ENCODE results near the gene HNRNPM.

Gene HNRNPM

DNA sequence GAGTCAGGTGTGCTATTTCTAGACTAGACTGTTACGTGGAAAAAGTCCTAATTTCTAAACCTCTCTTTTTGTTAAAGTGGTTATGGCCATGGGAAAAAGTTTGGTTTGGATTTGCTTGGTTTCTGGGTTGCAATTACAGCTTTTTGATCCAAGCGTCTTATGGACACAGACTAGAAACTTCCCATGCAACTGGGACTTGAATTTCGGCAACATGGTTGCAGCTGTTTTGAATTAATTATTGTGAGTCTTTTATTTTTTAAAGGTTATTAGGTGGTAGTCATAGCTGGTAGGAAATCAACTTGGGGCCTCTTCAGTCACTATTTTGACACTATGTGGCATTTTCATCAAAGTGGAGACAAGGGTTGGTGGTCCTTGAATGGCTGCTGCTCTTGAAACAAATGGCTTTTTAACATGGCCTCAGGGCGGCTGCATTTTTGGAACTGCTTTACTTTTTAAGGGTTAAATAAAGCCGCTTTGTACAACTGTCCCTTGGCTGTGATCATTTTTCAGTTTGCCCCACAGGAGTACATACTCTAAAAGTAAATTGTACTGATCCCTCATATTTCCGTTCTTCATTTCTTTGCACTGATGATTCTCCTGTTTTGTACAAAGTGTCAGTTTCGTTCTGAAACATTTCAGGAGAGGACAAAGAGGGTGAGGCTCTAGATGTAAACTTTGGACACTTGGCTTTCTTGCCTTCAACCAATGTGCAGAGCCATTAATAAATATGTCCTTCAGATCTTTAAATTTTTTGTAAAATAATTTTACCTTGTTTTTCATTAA, 15.9 kb downstream of the HNRNPM start:
- no peak for DNase-seq

DNA sequence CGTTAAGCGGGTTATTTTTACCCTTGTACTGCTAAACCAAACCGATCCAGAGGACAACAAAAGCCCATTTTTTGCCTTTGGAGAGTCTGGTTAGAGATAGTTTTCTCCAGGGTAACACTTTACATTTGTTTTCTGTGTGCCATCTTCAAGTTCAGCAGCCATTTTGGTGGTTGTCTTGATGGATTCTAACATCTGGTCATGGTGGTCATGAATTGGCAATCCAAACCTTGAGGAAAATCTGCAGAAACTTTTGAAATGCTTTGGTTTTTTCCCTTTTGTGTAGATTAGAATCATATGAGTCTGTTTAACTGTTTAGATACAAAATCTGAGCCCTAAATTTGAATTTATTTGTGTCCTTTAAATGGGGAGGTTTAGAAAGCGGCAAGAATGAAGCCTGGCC, 16.6 kb downstream of the HNRNPM start:
- no peak for DNase-seq

DNA sequence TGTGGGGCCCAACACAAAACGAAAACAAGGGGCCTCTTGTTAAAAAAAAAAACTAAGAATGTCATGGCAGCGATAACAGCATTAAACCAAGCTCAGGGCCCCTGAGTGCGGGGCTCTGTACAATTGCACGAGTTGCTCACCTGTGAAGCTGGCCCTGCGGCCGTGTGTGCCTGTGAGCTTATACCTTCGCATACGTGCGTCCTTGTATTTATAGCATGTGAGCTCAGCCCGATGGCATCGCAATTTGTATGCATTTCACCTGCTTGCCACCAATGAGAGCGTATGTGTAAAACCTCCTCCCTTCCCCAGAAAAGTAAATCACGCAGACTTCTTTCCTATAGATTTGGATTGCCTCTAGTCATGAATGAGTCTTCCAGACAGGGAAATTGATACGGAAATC, 17.1 kb downstream of the HNRNPM start:
- DNase-seq = no peak

DNA sequence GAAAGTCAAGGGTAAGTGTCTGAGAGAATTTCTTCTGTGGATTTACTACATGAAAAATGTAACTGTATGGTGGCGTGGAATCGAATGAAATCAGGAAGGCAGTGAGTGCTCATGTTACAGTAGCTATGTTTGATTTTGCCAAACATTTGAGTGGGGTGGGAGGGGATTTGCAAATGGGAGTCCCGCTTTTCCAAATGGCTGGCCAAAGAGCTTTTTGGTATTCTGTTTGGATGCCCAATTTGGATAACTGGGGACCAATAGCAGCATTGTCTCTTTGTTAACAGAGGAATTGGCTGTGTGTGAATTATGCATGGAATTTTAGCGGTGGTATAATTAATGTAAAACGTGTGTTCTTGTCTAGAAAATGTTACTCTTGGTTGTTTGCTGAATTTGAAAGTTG, 17.8 kb downstream of the HNRNPM start:
- no peak for DNase-seq

DNA sequence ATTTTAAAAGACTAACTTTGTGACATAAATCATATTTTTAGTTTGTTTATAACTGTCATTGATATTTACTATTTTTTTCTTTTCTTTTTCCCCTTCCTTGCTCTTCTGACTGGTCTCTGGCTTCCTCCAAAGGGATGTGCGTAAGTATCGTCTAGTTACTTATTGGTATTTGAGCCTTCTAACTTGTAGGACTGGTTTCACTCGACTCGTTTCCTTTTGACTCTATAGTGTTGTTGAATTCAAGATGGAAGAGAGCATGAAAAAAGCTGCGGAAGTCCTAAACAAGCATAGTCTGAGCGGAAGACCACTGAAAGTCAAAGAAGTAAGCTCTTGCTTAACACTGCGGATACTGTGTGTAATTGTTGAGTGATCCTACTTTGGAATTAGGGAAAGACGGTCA, 18.6 kb downstream of the HNRNPM start:
- no peak for DNase-seq

DNA sequence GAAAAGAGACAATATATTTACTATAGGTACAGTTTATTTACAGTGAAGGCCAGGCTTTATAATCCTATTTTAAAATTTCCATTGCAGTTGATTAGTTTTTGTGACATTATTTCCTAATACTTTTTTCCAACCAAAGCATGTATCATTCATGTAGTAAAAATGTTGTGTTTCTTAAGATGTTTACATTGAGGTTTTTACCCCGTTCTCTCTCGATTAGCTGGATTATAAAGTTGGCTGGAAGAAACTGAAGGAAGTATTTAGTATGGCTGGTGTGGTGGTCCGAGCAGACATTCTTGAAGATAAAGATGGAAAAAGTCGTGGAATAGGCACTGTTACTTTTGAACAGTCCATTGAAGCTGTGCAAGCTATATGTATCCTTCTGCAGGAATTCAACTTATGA, 21.2 kb downstream of the HNRNPM start:
- no peak for DNase-seq

DNA sequence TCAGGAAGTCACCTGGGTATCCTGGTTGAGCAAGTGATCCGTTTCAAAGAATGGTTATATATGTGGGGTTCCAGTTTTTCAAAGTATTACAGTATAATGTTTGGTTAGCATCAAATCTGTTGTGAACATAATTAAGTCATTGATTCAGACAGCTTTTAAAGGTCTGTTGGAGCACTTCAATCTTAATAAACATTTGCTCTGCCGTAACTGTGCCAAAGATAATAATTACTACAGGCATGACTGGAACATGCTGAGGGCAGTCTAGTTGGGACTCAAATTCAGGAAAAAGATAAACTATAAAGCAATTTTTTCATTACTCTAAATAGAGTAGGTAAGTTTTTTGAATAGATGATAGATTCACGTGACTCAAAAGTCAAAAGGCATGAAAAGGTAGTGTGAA, 23.3 kb downstream of the HNRNPM start:
- no peak for DNase-seq

DNA sequence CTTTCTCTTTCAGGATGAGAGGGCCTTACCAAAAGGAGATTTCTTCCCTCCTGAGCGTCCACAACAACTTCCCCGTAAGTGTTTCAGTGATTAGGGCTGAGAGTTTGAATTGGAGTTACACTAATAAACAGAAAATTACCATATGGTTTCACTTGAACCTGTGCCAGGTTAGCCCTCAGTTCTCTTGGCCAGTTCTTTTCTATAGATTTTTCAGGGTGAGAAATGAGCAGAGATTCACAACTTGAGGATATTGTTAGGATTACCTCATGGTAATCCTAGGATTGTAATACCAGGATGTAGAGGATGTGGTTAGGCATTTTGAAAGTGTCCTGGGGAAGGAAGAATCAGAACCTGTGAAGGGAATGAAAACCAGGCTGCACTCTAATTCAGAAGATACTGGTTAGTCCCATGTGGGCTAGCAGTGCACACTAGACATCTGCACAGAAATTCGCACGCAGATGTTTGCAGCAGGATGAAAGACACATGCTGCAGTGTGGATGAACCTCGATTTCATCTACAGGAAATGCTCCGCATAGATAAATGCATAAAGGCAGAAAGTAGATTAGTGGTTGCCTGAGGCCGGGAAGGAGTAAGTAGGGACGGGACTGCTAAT, 24.1 kb downstream of the HNRNPM start:
- no peak for DNase-seq

DNA sequence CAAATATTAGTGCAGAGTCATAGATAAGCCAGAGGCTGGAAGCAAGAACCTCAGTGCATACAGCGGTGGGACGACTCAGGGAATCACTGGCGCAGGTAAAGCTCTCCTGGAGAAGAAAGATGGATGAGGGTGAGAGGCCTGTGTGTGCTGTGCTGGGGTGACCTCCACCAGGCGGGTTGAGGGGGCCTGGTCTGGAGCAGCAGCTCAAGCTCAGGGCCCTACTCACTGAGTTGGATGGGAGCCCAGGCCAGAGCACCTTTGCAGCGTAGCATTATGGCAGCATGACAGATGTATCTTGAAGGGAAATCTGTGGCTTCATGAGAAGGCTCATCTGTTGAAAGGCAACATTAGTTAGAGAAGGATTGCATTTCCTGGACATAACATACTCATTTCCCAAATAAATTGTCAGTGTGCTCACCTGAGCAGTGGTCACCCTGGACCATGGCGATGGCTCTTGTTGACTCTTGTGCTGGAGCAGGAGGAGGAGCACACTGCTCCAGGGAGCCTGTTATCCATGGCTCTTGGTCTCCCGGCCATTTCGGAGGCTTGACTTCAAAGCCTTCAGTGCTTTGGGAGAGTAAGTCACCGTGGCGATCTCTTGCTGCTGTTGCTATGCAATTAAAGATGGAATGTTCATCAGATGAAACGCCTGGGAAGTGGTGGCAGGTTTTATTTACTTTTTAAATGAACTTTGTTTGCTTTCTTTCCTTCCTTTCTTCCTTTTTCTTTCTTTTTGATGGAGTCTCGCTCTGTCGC, 25.0 kb downstream of the HNRNPM start:
- DNase-seq = no peak

DNA sequence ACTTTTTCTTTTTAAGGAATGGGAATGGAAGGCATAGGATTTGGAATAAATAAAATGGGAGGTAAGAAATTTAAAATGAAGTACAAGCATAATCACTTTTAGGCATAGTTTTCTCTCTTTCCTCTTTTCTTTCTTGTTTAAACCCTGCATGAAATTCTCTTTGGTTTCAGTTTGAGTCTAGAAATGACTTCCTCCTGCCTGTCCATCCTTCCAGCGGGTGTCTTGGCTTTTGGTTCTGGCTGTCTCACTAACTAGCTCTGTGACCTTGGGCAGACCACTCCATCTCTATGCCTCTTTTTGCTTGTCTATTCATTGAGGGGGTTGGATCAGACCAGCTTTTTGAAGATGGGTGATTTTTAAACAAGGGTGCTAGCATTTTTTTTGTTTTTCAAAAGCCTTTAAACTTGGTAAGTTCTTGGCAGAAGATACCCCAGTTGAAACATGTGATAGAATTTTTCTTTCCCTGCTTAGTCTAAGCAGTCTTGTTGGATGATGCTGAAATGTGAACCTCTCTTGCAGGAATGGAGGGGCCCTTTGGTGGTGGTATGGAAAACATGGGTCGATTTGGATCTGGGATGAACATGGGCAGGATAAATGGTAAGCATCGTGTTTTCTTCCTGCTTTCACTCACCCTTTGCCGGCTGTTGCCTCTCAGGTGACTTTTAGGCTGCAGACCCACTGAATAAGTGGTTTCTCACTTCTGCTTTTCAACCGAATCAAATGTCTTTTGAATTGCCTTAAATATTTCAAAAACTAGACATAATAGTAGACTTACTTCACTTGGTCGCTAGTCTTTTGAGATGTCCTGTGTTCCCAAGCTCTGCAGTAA, 29.1 kb downstream of the HNRNPM start:
- no peak for DNase-seq

DNA sequence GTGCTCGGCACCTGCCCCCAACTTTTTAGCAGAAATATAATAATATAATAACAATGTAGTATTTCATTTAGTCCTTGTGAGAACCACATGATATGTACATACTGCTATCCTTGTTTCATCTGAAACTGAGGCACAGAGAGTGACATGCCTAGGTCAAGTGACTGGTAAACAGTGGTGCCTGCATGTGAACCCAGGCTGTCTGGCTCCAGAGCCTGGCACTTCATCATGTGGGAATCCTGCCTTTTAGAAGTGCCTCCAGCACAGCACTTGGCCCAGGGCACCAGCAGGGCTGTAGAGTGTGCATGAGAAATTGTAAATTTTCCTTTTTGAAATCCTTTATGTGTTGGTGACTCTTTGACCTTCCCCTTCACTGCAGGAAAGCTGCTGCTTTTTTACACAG, 30.2 kb downstream of the HNRNPM start:
- DNase-seq = no peak

DNA sequence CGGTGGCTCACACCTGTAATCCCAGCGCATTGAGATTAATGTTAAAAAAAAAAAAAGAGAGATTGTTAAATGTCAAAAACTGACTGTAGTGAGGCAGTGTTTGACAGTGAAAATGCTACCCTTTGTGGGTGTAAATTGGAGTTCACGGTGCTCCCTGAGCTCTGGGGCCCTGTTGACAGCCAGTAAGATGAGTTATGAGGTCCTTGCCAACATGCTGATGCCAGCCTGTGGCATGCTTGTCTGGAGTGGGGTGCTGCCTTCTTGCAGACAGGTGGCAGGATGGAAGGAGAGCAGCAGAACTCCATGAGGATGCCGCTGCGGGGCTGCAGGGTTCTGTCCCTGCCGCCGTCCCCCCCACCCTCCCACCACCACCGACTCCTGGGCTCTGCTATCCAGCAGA, 31.7 kb downstream of the HNRNPM start:
- DNase-seq = no peak

DNA sequence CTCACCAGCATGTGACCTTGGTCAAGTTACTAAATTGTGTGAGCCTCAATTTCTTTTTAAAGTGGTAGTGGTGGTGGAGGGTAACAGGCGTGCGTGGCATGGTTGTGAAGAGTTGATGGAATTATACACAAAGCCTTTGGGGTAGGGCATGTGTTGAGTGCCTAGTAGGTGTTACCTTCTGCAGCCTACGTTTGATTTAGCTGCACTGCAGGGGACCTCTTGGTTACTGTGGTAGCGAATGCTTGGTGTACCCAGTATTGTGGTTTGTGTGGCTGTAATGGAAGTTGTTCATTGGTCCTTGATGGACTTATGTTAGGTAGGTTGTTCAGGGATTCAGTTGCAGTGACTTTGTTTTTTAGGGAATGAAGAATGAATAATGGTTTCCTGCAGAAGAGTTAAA, 33.1 kb downstream of the HNRNPM start:
- DNase-seq = no peak

DNA sequence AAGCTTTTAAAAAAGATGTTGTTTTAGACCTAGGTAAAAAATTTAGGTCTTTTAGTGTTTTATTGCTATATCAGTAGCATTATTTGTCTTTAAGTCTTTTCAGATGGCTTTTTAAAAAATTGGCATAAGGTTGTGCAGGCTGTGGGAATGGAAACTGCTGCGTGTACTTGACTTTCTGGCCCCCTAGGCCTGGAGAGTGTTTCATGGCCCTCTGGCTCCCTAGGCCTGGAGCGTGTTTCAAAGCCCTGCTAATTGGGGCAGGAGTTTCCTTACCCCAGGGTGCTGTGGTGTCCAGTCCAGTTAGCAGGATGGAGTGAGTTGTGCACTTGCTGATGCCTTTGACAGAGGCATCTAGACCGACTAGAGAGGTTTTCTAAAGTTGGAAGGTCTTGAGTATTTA, 33.8 kb downstream of the HNRNPM start:
- no peak for DNase-seq

DNA sequence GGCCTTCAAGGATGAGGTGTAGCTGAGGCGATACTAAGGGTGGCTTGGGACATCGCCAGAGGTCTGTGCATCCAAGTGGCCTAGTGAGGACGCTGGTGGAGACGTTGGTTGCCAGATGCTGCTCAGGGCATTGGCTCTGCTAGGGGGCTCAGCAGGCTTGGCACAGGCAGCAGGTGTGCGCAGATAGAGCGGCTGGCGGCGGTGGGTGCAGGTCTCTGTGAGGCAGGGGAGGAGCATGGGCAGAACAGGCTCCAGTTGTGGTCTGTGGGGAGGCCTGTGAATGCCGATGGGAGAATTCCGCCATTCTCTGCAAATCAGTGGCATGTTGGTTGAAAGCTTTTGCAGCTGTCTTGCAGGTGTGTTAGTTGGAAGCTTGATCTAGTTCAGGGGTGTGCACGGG, 36.4 kb downstream of the HNRNPM start:
- DNase-seq = no peak

DNA sequence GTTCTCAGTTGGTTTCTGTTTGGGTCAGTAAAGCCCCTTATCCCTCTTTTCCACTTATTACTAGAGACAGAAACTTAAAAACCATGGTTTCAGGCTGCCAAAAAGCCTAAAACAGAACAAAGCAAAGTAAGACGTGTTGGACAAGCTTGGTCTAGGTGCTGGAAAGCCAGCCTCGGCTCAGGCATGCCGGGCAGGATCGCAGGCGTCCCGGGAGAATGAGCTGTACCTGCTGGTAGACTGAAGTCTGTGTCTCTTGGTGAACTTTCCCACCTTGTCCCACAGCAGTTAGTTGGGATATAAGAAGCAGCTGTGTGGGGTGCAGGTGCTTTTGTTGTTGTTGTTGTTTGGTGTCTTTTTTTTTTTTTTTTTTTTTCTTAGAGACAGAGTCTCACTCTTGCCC, 36.8 kb downstream of the HNRNPM start:
- no peak for DNase-seq

DNA sequence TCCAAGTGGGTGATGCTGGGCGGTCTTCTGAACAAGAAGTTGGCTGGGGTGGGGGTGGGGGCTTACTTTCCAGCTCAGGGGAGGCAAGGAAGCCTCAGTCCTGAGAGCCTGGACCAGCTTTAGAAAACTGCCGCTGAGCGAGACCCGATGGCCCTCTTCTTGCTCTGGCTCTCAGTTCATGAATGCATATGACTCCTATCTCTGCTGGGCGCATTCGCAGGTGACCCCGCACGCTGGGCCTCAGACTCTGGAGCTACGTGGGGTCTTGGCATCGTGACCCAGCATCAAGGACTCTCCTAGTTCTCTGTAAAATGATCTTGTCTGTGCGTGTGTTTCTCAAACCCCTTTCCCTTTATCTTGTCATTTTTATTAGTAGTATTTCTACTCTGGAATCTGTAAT, 37.9 kb downstream of the HNRNPM start:
- no peak for DNase-seq

DNA sequence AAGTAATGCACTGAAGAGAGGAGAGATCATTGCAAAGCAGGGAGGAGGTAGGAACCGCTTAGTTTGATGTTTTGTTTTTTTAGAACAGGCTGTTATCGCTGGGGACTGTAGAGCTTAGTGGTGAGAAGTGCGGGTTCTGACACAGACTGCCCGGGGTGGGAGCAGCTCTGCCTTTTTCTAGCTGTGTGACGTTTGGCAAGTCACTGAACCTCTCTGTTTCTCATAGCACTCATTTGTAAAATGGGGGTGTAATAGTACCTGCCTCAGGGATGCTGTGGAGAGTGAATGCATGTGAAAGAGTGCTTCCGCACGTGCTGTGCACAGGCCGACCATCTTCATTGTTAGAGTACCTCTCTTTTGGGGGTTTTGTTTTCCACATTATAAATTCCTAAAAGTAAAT, 38.4 kb downstream of the HNRNPM start:
- DNase-seq = no peak

DNA sequence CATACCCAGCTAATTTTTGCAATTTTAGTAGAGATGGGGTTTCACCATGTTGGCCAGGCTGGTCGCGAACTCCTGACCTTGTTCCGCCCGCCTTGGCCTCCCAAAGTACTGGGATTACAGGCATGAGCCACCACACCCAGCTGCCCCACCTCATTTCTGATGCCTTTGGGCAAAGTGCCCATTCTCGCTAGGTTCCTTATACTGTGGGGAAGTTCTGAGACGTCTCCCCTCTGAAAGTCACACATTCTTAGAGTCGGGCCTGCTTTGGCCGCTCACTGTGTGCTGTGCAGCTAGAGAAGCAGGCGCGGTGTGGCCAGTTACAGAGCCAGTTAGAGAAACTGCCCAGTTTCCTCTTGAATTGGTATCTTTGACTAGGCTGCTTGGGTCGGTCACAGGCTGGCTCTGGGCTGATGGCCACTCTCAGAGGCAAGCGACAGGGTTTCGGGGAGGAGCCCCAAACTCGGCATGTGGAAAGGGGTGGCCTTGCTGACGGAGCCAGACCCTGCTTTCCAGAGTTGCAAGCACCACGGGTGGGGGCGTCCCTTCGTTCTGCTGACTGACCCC, 39.6 kb downstream of the HNRNPM start:
- no peak for DNase-seq

DNA sequence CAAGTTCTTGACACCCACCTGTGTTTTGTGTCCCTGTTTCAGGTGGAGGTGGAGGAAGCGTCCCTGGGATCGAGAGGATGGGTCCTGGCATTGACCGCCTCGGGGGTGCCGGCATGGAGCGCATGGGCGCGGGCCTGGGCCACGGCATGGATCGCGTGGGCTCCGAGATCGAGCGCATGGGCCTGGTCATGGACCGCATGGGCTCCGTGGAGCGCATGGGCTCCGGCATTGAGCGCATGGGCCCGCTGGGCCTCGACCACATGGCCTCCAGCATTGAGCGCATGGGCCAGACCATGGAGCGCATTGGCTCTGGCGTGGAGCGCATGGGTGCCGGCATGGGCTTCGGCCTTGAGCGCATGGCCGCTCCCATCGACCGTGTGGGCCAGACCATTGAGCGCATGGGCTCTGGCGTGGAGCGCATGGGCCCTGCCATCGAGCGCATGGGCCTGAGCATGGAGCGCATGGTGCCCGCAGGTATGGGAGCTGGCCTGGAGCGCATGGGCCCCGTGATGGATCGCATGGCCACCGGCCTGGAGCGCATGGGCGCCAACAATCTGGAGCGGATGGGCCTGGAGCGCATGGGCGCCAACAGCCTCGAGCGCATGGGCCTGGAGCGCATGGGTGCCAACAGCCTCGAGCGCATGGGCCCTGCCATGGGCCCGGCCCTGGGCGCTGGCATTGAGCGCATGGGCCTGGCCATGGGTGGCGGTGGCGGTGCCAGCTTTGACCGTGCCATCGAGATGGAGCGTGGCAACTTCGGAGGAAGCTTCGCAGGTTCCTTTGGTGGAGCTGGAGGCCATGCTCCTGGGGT, 41.0 kb downstream of the HNRNPM start:
- DNase-seq = no peak

DNA sequence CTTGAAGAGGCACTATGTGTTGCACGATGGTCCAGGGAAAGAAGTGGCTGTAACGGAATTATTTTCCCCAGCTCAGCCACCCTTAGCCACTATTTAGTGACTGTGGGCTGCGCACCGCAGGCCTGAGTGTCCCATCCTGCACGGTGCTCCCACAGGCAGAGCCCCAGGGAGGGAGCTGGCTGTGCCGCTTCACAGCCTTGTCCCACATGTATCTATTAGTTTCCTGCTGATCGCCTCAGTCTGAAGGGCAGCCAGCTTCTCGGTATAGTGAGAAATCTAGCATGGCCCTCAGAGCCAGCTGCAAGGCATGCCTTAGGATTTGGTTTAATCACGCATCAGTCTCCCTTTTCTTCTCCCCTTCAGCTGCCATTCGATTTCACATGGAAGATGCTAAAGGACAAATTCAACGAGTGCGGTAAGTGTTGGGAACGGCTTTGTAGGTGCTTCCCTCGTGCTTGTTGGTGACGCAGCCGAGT, 41.9 kb downstream of the HNRNPM start:
- no peak for DNase-seq

Data from stimulated activated CD4-positive, alpha-beta T cell treated with anti-CD3 and anti-CD28 coated beads, Interleukin-1b, Interleukin-23, amount 100 ng/mL, for 48 hours (primary cell).